Stimulated activated CD4-positive, alpha-beta T cell treated with anti-CD3 and anti-CD28 coated beads, Interleukin-1b, Interleukin-23, amount 100 ng/mL, for 4 hours (primary cell): ENCODE measurements around the gene STX16.

Experiments used
- DNase-seq, 2 donors: peaks; one replicate each; pipeline ENCODE4 v3.0.0-alpha.2; 2020; ENCODE audit warnings: low read depth in 2 of 2

STX16 gene

DNA sequence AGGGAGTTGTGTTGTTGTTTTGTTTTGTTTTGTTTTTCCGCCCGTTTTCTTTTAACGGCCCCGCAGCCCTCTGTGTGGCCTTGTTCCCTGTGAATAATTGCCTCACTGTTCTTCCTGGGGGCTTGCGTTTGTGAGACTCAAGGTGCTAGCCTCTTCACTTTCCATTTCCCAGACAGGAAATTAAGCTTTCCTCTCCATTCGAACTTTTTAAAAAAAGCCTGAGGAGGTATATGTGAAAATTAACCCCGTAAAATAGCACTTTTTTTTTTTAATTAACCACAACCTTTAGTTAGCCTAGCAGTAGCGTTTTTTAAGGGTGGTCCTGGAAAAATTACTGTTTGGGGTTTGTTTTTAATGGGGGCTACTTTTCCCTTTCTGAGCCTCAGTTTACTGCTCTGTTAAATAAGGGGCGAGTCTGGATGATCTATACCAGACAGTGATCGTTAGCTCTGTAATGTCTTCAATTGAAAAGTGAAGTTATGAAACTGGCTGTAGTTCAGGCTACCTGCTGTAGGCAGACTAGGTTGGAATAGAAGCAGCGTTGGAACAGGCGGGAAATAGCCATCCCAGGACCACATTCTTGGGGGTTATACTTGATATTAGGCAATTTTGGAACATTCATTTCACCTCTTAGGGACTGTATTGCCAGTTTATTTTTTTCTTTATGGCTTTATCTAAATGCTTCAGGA is 1.7 kb downstream of the STX16 start:
- DNase-seq: no peak

- no peak for DNase-seq
Observed at GRCh38 chr20:58654337-58654736, 3.3 kb downstream of the STX16 start.

DNA sequence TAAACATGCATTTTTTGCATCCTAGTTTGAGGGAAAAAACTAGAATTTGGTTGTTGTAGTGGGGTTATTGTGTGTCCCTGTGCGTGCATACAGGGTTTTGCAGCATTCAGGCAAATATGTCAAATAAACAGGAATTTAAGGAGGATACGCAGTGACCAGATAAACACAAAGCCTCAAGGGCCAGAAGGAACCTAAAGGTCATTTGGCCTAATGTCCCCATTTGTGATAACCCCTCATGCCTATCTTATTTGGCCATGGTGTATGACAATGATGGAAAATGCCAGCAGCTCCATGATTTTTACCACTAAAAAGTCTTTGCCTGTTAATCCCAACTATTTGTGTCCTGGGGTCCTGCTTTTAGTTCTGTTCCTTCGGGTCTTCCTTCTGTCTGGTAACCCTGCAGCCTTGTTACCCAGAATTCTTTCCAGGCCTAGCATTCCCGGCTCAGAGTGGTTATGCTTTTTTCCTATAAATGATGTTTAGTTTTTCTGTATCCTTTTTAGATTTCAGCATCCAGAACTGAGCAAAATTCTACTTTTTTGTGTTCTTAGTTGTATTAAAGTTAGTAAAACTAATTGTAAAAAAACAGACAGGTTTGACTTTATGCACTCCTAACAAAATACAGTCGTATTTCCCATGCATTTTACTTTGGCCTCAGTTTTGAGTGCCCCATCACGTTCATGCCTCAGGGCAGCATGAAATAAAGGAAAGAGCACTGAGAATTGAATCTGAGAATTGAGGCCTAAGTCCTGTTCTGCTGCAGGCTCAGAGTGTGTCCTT is 4.4 kb downstream of the STX16 start:
- DNase-seq: no peak

- DNase-seq: no peak
Observed at GRCh38 chr20:58656831-58657230, 5.7 kb downstream of the STX16 start.

DNA sequence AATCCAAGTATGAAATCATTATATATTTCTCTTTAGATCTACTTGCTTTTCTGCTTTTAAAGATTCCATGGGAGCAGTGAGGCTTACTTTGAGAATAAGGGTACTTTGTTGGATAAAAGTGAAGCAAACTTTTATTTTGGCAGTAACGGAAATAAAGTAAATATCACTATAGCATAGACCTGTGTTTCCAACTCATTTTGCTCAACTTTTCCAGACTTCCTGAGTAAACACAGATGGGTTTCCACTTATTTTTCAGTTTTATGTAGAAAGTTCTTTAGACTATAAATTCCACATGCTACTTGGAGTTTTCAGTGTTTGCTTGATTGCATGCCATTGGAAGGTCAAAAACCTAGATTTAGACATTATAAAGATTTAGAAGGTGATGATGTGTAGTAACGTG is 6.2 kb downstream of the STX16 start:
- no peak for DNase-seq

GRCh38 chr20:58657986-58658385 is 6.9 kb downstream of the STX16 start:
- DNase-seq: no peak

DNA sequence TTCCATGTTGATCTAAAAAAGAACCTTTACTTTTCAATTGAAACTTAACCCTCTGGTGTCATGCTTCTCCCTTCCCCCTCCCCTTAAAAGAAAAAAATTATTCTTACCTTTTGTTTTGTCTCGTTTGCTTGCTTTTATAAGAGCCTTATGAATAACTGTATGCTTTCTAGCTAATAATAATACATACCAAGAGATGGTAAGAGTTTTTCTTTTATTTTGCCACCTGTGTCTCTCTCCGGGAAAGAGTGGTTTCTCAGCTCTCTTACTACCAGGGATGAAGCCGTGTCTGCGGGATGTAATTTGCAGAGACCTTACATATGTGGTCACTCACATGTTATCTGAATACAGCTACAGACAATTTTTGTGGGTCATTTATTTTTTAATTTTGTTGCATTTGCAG is 7.7 kb downstream of the STX16 start:
- no peak for DNase-seq

DNA sequence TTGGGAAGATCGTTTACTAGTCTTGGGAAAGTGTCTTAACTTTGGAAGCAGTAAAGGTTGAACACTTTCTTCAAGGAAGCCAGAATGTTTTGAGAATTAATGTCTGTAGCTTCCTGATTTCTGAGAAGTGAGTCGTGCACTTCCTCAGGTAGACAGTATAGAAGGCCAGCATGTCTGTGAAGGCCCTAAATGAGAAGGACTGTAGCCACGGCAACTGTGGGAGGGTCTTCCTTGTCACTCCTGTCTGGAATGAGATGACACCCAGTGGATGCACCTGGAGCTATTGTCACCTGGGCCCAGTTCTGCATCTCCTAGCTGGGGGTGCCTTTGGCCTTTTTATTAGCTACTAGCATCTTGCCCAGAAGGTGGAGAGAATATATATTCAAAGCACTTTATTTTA is 8.8 kb downstream of the STX16 start:
- no peak for DNase-seq

DNA sequence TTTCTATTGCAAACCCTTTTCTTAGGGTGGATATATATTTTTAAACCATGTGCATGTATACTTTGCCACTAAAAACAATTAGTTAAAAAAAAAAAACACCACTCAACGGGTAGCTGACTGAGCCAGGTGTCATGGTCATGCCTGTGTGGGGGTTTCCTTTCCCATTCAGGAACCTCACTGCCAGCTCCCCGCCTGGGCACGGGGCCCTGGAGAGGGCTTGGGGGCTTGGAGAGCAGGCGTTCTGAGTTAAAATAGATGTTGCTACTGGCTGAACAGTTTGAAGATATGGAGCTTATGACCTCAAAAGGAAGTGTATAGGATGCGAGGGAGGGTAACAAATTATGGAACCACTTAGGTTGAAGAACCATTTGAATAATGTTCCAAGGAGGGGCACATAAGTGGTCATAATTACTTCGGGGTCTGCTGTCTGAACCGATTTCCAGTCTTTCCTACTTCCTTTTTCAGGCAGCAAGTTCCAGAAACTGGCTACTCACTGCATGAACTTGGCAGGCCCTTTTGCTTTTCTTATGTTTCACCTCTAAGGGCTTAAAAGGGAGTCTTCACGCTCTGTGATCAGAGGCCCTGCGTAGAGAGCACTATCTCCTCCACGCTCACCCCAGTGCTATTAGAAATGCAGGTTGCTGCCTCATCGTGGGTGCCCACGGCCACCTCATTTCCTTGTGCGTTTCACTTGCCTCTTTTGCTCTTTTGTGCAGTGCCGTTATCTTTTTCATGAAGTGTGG is 9.9 kb downstream of the STX16 start:
- DNase-seq: no peak

GRCh38 chr20:58661598-58662473 is 10.8 kb downstream of the STX16 start:
- DNase-seq: no peak

DNA sequence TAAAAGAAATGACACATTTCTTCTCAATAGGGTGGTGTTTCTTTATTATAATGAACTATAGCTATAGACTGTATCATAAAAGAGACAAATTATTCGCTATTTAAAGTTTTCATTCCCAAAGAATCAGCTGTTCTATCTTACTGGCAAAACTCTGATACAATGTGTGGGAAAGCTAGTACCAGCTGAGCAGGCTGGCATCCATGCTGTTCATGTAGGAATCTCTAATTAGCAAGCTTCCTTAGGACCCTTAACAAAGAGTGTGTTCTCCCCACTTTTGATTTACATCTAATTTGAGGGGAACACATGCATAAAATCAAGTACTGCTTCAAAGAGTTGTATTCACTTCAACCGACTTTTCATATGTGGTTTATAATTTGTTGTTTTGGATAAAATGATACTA is 13.2 kb downstream of the STX16 start:
- no peak for DNase-seq

- DNase-seq: no peak
Observed at GRCh38 chr20:58664883-58665282, 13.8 kb downstream of the STX16 start.

- DNase-seq: no peak
Observed at GRCh38 chr20:58665606-58666005, 14.5 kb downstream of the STX16 start.

DNA sequence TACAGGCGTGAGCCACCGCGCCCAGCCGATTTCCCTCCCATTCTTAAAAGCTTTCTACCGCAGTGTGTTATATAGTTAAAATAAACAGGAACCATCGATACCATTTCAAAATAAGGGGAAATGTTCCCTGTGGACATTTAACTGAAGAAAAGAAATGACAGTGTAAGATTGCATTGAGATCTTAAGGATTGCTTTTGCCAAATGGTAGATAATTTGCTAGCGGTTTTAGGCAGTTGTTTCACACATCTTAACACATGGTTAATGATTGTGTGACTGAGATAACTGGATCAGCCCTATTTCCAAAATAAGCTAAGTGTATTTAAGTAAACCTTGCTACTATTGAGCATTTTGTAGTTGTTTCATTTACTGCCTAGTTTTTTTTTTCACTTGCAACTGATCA is 15.6 kb downstream of the STX16 start:
- DNase-seq: no peak

- DNase-seq: no peak
Observed at GRCh38 chr20:58667975-58668374, 16.9 kb downstream of the STX16 start.

DNA sequence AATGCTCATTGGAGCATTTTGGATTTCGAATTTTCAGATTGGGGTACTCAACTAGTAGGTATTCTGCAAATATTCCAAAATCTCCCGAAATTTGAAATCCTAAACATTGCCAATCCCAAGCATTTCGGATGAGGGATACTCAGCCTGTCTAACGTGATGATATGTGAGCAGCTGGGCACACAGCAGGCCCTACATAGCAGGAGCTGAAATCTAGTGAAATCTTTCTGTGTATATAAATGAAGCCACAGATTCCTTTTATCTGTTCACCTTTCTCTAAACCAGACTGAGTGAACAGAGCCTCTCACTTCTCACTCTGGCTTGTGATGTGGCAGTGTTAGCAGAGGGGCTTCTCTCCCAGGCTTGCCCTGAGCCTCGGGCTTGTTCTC is 17.8 kb downstream of the STX16 start:
- no peak for DNase-seq

DNA sequence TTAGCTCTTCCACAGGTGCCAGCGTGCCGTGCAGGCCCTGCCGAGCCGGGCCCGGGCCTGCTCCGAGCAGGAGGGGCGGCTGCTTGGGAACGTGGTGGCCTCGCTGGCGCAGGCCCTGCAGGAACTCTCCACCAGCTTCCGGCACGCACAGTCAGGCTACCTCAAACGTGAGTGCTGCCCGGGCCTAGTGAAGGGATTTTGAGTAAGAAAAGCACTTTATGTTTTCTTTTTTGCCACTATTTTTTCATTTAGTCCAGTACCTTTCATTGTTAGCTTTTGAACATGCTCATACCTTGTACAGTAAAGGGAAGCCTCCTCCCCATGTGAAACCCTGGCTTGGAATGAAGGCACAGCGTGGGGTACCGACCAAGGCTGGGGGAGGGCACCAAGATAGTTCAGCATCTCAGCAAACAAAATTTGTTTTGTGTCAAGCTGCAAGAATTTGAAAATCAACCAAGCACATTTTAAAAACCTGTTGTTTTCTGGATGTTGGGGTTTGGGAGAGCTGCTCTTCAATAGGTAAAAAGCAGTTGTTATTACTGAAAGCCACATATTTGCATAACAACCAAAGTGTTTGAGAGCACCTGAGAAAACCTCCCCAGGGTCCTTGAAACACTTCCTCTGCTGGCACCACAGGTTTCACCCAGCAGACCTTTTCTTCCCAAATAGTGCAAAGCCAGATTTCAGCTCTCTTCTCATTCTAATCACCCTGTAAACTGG is 18.4 kb downstream of the STX16 start:
- no peak for DNase-seq

DNA sequence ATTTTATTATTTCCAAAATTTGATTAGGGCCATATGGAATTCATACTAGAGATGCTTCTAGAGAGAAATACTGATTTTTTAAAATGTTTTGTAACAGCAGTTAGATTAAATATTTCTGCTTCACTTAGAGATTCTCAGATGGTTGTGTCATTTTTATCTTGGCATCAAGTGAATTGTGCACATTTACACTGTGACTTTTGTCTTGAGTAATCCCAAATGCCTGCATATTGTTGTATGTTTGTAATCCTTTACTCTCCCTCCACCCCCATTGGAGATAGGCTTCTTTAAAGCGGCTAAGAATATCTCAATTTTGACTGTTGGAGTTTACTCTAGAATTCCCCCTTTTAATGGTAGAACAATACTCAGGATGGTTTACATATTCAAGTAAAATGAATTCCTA is 19.0 kb downstream of the STX16 start:
- DNase-seq: no peak

DNA sequence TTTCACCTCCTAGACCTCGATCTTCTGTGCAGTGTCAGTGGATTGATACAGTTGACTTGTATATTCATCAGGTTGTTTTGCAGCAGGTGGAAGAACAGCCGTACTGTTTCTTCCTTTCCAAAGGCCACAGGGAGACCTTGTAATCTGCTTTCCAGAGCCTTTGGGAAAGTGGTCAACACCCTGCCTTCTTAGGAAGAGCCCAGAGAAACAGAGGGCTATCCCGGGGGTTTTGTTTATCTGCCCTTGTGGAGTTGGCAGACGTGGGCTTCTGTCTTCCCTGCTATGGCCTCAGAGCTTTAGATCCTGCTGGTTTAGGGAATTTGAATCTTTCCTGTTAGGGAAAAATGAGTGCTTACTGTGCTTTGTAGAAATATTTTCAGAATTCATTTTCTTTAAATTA is 19.6 kb downstream of the STX16 start:
- no peak for DNase-seq

GRCh38 chr20:58673119-58673518 is 22.0 kb downstream of the STX16 start:
- DNase-seq: no peak

- DNase-seq: no peak
Observed at GRCh38 chr20:58675146-58675584, 24.1 kb downstream of the STX16 start.
